ENCODE data around the gene CDK13.

CDK13 gene

GRCh38 chr7:39922580-39922979 lies 27.5 kb upstream of the CDK13 start:
- WGBS, 2 experiments = 84 to 90% methylated on average over 3 of the region's 3 CpGs
- H3K27me3 ChIP-seq (ENCODE audit: control insufficient read depth, insufficient read depth, low read length, poor library complexity, severe bottlenecking) = no peaks in the 10 kb centered on the region
- H3K4me3 ChIP-seq (ENCODE audit: insufficient read depth, low read depth, low read length) = no peak overlapping the region
- no peak overlapping the region for H3K27ac ChIP-seq (ENCODE audit: insufficient read depth, low read depth, low read length, poor library complexity, severe bottlenecking)
- no peaks in the 10 kb centered on the region for H3K9me3 ChIP-seq (ENCODE audit: control insufficient read depth, low read length)
- no peaks in the 10 kb centered on the region for H3K4me1 ChIP-seq (ENCODE audit: control insufficient read depth, insufficient read depth, low read length)
- H3K36me3 ChIP-seq (ENCODE audit: control insufficient read depth, insufficient read depth, low read length) = no peaks in the 10 kb centered on the region

GRCh38 chr7:39923091-39923490 lies 27.0 kb upstream of the CDK13 start:
- no peak overlapping the region for H3K27ac ChIP-seq (ENCODE audit: insufficient read depth, low read depth, low read length, poor library complexity, severe bottlenecking)
- no peaks in the 10 kb centered on the region for H3K9me3 ChIP-seq (ENCODE audit: control insufficient read depth, low read length)
- no peaks in the 10 kb centered on the region for H3K27me3 ChIP-seq (ENCODE audit: control insufficient read depth, insufficient read depth, low read length, poor library complexity, severe bottlenecking)
- 90 to 100% methylated on average over 1 of the region's 1 CpG for WGBS, 2 experiments
- no peaks in the 10 kb centered on the region for H3K4me1 ChIP-seq (ENCODE audit: control insufficient read depth, insufficient read depth, low read length)
- no peak overlapping the region for H3K4me3 ChIP-seq (ENCODE audit: insufficient read depth, low read depth, low read length)
- no peaks in the 10 kb centered on the region for H3K36me3 ChIP-seq (ENCODE audit: control insufficient read depth, insufficient read depth, low read length)

- no peak overlapping the region for H3K4me3 ChIP-seq (ENCODE audit: insufficient read depth, low read depth, low read length)
- no peaks in the 10 kb centered on the region for H3K4me1 ChIP-seq (ENCODE audit: control insufficient read depth, insufficient read depth, low read length)
- no peak overlapping the region for H3K27ac ChIP-seq (ENCODE audit: insufficient read depth, low read depth, low read length, poor library complexity, severe bottlenecking)
- no peaks in the 10 kb centered on the region for H3K36me3 ChIP-seq (ENCODE audit: control insufficient read depth, insufficient read depth, low read length)
- H3K27me3 ChIP-seq (ENCODE audit: control insufficient read depth, insufficient read depth, low read length, poor library complexity, severe bottlenecking) = no peaks in the 10 kb centered on the region
- no peaks in the 10 kb centered on the region for H3K9me3 ChIP-seq (ENCODE audit: control insufficient read depth, low read length)
- WGBS, 2 experiments = 68 to 83% methylated on average over 2 of the region's 2 CpGs
These were observed 25.9 kb upstream of the CDK13 start for GRCh38 chr7:39924122-39924521.

GRCh38 chr7:39926111-39926510 lies 23.9 kb upstream of the CDK13 start:
- H3K9me3 ChIP-seq (ENCODE audit: control insufficient read depth, low read length) = no peaks in the 10 kb centered on the region
- H3K27ac ChIP-seq (ENCODE audit: insufficient read depth, low read depth, low read length, poor library complexity, severe bottlenecking) = no peak overlapping the region
- H3K4me3 ChIP-seq (ENCODE audit: insufficient read depth, low read depth, low read length) = no peak overlapping the region
- no peaks in the 10 kb centered on the region for H3K4me1 ChIP-seq (ENCODE audit: control insufficient read depth, insufficient read depth, low read length)
- H3K36me3 ChIP-seq (ENCODE audit: control insufficient read depth, insufficient read depth, low read length) = no peaks in the 10 kb centered on the region
- no peaks in the 10 kb centered on the region for H3K27me3 ChIP-seq (ENCODE audit: control insufficient read depth, insufficient read depth, low read length, poor library complexity, severe bottlenecking)

- H3K4me3 ChIP-seq (ENCODE audit: insufficient read depth, low read depth, low read length) = no peak overlapping the region
- H3K27ac ChIP-seq (ENCODE audit: insufficient read depth, low read depth, low read length, poor library complexity, severe bottlenecking) = no peak overlapping the region
- no peaks in the 10 kb centered on the region for H3K36me3 ChIP-seq (ENCODE audit: control insufficient read depth, insufficient read depth, low read length)
- 89 to 92% methylated on average over 7 of the region's 7 CpGs for WGBS, 2 experiments
- no peaks in the 10 kb centered on the region for H3K9me3 ChIP-seq (ENCODE audit: control insufficient read depth, low read length)
- no peaks in the 10 kb centered on the region for H3K27me3 ChIP-seq (ENCODE audit: control insufficient read depth, insufficient read depth, low read length, poor library complexity, severe bottlenecking)
- H3K4me1 ChIP-seq (ENCODE audit: control insufficient read depth, insufficient read depth, low read length) = no peaks in the 10 kb centered on the region
These were observed 23.0 kb upstream of the CDK13 start for GRCh38 chr7:39927018-39927417.

- Histone ChIP-seq H3K36me3 (ENCODE audit: control insufficient read depth, insufficient read depth, low read length) (no peaks in the 10 kb centered on the region), H3K9me3 (ENCODE audit: control insufficient read depth, low read length) (no peaks in the 10 kb centered on the region), H3K27me3 (ENCODE audit: control insufficient read depth, insufficient read depth, low read length, poor library complexity, severe bottlenecking) (no peaks in the 10 kb centered on the region), H3K4me3 (ENCODE audit: insufficient read depth, low read depth, low read length) (no peak overlapping the region), H3K4me1 (ENCODE audit: control insufficient read depth, insufficient read depth, low read length) (no peaks in the 10 kb centered on the region), H3K27ac (ENCODE audit: insufficient read depth, low read depth, low read length, poor library complexity, severe bottlenecking) (no peak overlapping the region)
- 88 to 97% methylated on average over 1 of the region's 1 CpG for WGBS, 2 experiments
These were observed 15.9 kb upstream of the CDK13 start for GRCh38 chr7:39934132-39934531.

GRCh38 chr7:39936761-39937160 lies 13.3 kb upstream of the CDK13 start:
- Histone ChIP-seq H3K4me3 (ENCODE audit: insufficient read depth, low read depth, low read length) (no peak overlapping the region), H3K4me1 (ENCODE audit: control insufficient read depth, insufficient read depth, low read length) (no peaks in the 10 kb centered on the region)

GRCh38 chr7:39937366-39938153 lies 12.5 kb upstream of the CDK13 start:
- no peaks in the 10 kb centered on the region for H3K9me3 ChIP-seq (ENCODE audit: control insufficient read depth, low read length)
- H3K27ac ChIP-seq (ENCODE audit: insufficient read depth, low read depth, low read length, poor library complexity, severe bottlenecking) = no peak overlapping the region
- 90 to 100% methylated on average over 1 to 2 of the region's 2 CpGs for WGBS, 2 experiments
- no peaks in the 10 kb centered on the region for H3K36me3 ChIP-seq (ENCODE audit: control insufficient read depth, insufficient read depth, low read length)
- H3K4me3 ChIP-seq (ENCODE audit: insufficient read depth, low read depth, low read length) = no peak overlapping the region
- no peaks in the 10 kb centered on the region for H3K27me3 ChIP-seq (ENCODE audit: control insufficient read depth, insufficient read depth, low read length, poor library complexity, severe bottlenecking)
- H3K4me1 ChIP-seq (ENCODE audit: control insufficient read depth, insufficient read depth, low read length) = no peaks in the 10 kb centered on the region

More at GRCh38 chr7:39936761-39937160, 13.3 kb upstream of the CDK13 start:
- 89 to 91% methylated on average over 3 of the region's 3 CpGs for WGBS, 2 experiments
- Histone ChIP-seq H3K27ac (ENCODE audit: insufficient read depth, low read depth, low read length, poor library complexity, severe bottlenecking) (no peak overlapping the region), H3K27me3 (ENCODE audit: control insufficient read depth, insufficient read depth, low read length, poor library complexity, severe bottlenecking) (no peaks in the 10 kb centered on the region), H3K36me3 (ENCODE audit: control insufficient read depth, insufficient read depth, low read length) (no peaks in the 10 kb centered on the region), H3K9me3 (ENCODE audit: control insufficient read depth, low read length) (no peaks in the 10 kb centered on the region)

- Histone ChIP-seq H3K9me3 (ENCODE audit: control insufficient read depth, low read length) (no peaks in the 10 kb centered on the region), H3K27me3 (ENCODE audit: control insufficient read depth, insufficient read depth, low read length, poor library complexity, severe bottlenecking) (no peaks in the 10 kb centered on the region), H3K4me3 (ENCODE audit: insufficient read depth, low read depth, low read length) (no peak overlapping the region), H3K36me3 (ENCODE audit: control insufficient read depth, insufficient read depth, low read length) (no peaks in the 10 kb centered on the region), H3K27ac (ENCODE audit: insufficient read depth, low read depth, low read length, poor library complexity, severe bottlenecking) (no peak overlapping the region), H3K4me1 (ENCODE audit: control insufficient read depth, insufficient read depth, low read length) (no peaks in the 10 kb centered on the region)
- WGBS, 2 experiments = 92 to 100% methylated on average over 2 of the region's 2 CpGs
These were observed 7.2 kb upstream of the CDK13 start for GRCh38 chr7:39942883-39943282.

GRCh38 chr7:39946693-39947092 lies 3.4 kb upstream of the CDK13 start:
- H3K4me1 ChIP-seq (ENCODE audit: control insufficient read depth, insufficient read depth, low read length) = no peaks in the 10 kb centered on the region
- no peak overlapping the region for H3K4me3 ChIP-seq (ENCODE audit: insufficient read depth, low read depth, low read length)
- 82 to 85% methylated on average over 9 of the region's 9 CpGs for WGBS, 2 experiments
- no peak overlapping the region for H3K27ac ChIP-seq (ENCODE audit: insufficient read depth, low read depth, low read length, poor library complexity, severe bottlenecking)
- no peaks in the 10 kb centered on the region for H3K9me3 ChIP-seq (ENCODE audit: control insufficient read depth, low read length)
- H3K36me3 ChIP-seq (ENCODE audit: control insufficient read depth, insufficient read depth, low read length) = no peaks in the 10 kb centered on the region
- H3K27me3 ChIP-seq (ENCODE audit: control insufficient read depth, insufficient read depth, low read length, poor library complexity, severe bottlenecking) = no peaks in the 10 kb centered on the region
